ENCODE results near the gene LEFTY1.

DNA sequence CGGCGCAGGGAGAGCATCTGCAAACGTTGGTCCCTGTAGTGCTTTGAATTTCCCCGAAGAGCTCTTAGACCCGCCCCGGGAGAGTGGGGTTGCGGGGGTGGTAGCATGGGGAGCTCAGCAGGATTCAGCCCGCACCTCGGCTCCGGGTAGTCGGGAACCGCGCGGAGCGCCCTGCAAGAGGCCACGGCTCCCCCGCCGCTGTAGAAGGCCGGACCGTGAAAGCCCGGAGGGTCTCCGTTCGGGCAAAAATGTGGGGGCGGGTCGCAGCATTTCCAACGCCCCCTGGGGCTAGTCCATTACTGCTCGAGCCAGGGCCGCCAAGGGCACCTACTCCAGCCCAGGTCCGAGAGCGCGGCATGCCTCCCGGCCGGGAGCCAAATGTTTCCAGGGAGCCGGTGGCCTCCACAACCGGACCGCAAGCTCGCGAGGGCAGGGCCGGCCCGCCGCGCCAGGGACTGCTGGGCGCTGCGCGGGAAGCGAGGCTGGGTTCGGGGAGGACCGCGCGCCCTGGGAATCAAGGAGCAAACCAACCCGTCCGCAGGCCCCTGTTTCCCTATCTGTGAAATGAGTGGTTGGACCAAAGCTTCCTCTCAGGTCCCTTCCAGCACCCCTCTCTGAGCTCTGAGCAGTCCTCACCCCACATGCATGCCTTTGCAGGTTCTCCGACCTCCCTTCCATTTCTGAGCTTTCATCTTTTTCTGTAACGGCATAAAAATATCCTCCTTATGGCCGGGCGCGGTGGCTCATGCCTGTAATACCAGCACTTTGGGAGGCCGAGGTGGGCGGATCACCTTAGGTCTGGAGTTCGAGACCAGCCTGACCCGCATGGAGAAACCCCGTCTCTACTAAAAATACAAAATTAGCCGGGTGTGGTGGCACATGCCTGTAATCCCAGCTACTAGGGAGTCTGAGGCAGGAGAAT is 6.0 kb downstream of the LEFTY1 start:
- TF ChIP-seq, protein P1, sequence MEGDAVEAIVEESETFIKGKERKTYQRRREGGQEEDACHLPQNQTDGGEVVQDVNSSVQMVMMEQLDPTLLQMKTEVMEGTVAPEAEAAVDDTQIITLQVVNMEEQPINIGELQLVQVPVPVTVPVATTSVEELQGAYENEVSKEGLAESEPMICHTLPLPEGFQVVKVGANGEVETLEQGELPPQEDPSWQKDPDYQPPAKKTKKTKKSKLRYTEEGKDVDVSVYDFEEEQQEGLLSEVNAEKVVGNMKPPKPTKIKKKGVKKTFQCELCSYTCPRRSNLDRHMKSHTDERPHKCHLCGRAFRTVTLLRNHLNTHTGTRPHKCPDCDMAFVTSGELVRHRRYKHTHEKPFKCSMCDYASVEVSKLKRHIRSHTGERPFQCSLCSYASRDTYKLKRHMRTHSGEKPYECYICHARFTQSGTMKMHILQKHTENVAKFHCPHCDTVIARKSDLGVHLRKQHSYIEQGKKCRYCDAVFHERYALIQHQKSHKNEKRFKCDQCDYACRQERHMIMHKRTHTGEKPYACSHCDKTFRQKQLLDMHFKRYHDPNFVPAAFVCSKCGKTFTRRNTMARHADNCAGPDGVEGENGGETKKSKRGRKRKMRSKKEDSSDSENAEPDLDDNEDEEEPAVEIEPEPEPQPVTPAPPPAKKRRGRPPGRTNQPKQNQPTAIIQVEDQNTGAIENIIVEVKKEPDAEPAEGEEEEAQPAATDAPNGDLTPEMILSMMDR (IDR thresholded peaks at IDR 0.05) = peak in 1 of 6 experiments; percentile 12
- TF ChIP-seq EP300 (IDR thresholded peaks at IDR 0.05) (no peak), POLR2A (IDR thresholded peaks at IDR 0.05) (no peak)

All from upper lobe of left lung (tissue), 4 donors.